HG03196 (cell line): ENCODE data around the gene KIR2DL4.
"Not testable (repeated sequence)": the region's sequence is repeated elsewhere in the genome, so short reads cannot be mapped to it uniquely, and the experiment has no call there.

Experiments used
- ATAC-seq: cut with Tn5 transposase; IDR thresholded peaks from one replicate; pipeline ENCODE4 v1.9.1; 2021; ENCODE audit not compliant: unreplicated experiment

KIR2DL4 gene

DNA sequence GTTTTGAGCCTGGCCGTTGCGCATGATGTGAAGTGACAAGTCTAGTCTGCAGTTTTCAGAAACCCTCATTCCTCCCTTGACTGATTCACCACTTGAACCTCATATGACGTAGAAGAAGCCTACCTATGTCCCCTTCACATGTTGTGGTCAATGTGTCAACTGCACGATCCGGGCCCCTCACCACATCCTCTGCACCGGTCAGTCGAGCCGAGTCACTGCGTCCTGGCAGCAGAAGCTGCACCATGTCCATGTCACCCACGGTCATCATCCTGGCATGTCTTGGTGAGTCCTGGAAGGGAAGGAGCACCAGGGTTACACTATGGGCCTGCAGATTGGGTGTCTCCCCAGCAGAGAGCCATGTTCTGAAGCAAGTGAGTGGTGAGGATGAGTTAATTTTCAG, at the start of gene KIR2DL4:
KIR2DL4 (plus strand) TSS at position 201 of the 400 bp plus-strand sequence; CDS start at position 243, 42 bp downstream.
- ATAC-seq = no peak

GRCh38 chr19:54756204-54757110, 47.0 kb upstream of the KIR2DL4 start:
- ATAC-seq = not testable (repeated sequence)

GRCh38 chr19:54758577-54758976, 44.8 kb upstream of the KIR2DL4 start:
- ATAC-seq = not testable (repeated sequence)

- not testable (repeated sequence) for ATAC-seq
These were observed 39.2 kb upstream of the KIR2DL4 start for GRCh38 chr19:54764219-54764618.

GRCh38 chr19:54766464-54766863, 36.9 kb upstream of the KIR2DL4 start:
- ATAC-seq = not testable (repeated sequence)

DNA sequence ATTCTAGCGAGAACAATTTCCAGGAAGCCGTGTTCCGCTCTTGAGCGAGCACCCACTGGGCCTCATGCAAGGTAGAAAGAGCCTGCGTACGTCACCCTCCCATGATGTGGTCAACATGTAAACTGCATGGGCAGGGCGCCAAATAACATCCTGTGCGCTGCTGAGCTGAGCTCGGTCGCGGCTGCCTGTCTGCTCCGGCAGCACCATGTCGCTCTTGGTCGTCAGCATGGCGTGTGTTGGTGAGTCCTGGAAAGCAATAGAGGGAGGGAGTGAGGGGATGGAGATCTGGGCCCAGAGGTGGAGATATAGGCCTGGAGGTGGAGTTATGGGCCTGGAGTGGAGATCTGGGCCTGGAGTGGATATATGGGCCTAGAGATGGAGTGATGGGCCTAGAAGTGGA, 33.8 kb upstream of the KIR2DL4 start, which contains the start of gene KIR2DL1:
KIR2DL1 (plus strand) TSS at position 148 of the 400 bp plus-strand sequence; CDS start at position 206, 58 bp downstream.
- not testable (repeated sequence) for ATAC-seq

DNA sequence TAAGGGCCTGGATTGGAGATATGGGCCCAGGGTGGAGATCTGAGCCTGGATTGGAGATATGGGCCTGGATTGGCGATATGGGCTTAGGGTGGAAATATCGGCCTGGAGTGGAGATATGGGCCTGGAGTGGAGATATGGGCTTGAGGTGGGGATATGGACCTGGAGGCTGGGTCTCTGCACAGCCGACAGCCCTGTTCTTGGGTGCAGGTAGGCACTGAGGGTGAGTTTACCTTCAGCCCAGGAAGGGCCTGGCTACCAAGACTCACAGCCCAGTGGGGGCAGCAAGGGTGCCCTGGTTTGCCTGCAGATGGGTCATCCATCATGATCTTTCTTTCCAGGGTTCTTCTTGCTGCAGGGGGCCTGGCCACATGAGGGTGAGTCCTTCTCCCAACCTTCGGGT, 32.9 kb upstream of the KIR2DL4 start:
- not testable (repeated sequence) for ATAC-seq

DNA sequence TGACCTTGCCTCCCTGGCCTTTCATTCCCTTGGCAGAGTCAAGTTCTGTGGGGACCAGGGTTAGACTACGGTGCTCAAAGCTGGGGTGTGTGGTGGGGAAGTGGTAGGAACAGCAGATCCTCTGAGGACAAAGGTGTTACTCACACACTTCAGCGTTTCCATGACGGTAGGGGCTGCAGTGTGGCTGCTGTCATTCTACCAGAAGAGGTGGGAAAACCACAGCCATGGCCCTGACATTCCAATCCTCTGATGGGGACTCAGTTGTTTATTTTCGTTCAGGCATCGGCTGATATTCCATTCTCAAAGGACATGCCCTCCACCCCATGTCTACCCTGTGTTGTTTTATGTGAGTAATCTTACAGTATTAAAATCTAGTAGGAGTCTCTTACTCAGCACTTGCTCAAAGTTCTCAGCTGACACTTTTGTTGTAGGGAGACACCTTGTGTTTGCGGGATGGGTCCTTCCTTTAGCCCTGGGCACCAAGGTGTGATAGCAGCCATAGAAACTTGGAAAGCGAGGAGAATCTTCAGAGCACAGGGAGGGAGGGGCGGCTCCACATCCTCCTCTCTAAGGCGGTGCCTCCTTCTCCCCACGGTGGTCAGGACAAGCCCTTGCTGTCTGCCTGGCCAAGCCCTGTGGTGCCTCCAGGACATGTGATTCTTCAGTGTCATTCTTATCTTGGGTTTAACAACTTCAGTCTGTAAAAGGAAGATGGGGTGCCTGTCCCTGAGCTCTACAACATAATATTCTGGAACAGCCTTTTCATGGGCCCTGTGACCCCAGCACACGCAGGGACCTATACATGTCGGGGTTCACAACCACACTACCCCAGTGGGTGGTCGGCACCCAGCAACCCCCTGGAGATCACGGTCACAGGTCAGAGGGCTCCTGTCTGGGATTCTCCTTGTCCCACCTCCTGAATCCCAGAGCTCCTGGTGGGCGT, 32.1 kb upstream of the KIR2DL4 start:
- ATAC-seq = not testable (repeated sequence)

DNA sequence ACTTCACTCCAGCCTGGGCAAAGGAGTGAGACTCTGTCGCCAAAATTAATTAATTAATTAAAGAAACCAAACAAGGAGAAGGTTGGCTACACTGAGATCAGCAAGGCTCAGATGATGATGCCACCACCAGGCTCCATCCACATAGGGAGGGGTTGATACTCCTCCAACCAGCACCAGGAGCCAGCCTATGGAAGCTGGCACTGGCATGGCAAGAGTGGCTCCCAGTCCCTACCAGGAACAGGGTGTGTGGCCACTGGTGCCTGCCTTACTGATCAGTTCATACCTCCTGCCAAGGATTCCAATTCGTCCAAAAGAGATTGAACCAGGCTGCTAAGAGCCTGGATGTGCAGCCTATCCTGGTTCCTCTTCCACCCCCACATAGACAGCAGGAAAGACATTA, 30.7 kb upstream of the KIR2DL4 start:
- ATAC-seq = not testable (repeated sequence)

GRCh38 chr19:54775095-54775815, 28.2 kb upstream of the KIR2DL4 start:
- ATAC-seq = not testable (repeated sequence)

- ATAC-seq = not testable (repeated sequence)
These were observed 27.6 kb upstream of the KIR2DL4 start for GRCh38 chr19:54775830-54776229.

DNA sequence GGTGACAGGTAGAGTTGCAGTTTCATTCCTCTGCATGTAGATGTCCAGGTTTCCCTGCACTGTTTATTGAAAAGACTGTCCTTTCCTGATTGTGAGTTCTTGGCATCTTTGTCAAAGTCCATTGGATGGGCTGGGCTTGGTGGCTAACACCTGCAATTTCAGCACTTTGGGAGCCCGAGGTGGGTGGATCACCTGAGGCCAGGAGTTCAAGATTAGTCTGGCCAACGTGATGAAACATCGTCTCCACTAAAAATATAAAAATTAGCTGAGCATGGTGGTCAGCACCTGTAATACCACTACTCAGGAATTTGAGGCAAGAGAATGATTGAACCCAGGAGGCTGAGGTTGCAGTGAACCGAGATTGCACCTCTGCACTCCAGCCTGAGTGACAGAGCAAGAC, 25.6 kb upstream of the KIR2DL4 start:
- ATAC-seq = not testable (repeated sequence)

GRCh38 chr19:54778896-54779295, 24.5 kb upstream of the KIR2DL4 start:
- not testable (repeated sequence) for ATAC-seq

DNA sequence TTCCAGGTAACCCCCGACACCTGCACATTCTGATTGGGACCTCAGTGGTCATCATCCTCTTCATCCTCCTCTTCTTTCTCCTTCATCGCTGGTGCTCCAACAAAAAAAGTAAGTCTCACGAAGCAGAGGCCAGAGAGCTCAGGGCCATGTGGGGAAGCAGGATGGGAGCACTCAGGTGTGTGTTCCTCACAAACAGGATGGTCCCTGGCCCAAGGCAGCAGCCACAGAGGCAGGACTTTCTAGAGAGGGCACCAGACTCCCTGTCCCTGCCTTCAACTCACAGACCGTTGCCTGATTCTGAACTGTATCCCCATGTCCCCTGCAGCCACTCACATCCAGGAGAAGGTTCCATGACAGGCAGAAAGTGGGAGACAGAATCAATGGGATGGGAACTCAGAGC, 20.5 kb upstream of the KIR2DL4 start:
- not testable (repeated sequence) for ATAC-seq

DNA sequence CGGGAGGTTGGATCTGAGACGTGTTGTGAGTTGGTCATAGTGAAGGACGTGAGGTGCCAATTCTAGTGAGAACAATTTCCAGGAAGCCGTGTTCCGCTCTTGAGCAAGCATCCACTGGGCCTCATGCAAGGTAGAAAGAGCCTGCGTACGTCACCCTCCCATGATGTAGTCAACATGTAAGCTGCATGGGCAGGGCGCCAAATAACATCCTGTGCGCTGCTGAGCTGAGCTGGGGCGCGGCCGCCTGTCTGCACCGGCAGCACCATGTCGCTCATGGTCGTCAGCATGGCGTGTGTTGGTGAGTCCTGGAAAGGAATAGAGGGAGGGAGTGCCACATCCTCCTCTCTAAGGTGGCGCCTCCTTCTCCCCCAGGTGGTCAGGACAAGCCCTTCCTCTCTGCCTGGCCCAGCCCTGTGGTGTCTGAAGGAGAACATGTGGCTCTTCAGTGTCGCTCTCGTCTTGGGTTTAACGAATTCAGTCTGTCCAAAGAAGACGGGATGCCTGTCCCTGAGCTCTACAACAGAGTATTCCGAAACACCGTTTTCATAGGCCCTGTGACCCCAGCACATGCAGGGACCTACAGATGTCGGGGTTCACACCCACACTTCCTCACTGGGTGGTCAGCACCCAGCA, 17.2 kb upstream of the KIR2DL4 start:
- not testable (repeated sequence) for ATAC-seq

DNA sequence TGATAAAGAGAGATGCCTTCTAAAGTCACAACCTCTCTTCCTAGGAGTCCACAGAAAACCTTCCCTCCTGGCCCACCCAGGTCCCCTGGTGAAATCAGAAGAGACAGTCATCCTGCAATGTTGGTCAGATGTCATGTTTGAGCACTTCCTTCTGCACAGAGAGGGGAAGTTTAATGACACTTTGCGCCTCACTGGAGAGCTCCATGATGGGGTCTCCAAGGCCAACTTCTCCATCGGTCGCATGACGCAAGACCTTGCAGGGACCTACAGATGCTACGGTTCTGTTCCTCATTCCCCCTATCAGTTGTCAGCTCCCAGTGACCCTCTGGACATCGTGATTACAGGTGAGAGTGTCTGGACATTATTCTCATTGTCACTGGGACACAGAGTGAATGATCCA, 15.3 kb upstream of the KIR2DL4 start:
- not testable (repeated sequence) for ATAC-seq

GRCh38 chr19:54790711-54791110, 12.7 kb upstream of the KIR2DL4 start:
- ATAC-seq = no peak

DNA sequence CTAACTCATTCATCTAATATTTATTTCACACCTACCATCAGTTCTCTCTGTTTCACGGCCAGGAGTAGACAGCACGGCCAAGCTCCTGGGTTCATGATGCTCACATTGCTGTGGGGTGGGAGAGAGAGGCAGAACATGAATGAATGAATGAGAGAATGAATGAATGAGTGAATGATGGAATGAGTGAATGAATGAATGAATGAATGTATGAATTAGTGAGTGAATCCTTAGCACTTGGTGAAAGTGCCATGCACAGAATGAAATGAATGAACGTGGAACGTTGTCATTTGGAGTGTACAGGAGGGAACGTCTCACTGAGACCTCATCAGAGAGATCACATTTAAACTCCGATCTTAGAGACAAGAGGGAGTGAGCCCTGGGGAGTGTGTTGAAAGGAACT, 11.9 kb upstream of the KIR2DL4 start:
- ATAC-seq = no peak

- no peak for ATAC-seq
These were observed 10.6 kb upstream of the KIR2DL4 start for GRCh38 chr19:54792814-54793213.

DNA sequence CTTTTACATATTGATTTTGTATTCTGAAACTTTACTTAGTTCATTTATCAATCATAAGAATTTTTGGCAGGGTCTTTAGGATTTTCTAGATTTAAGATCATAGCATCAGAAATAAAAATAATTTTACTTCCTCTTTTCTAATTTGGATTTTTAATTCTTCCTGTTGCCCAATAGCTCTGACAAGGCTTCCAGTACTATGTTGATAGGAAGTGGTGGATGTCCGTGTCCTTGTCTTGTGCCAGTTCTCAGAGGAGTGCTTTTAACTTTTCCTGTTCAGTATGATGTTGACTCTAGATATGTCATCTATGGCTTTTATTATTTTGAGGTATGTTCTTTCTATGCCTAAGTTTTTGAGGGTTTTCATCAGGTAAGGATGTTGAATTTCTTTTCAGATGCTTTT, 7.7 kb upstream of the KIR2DL4 start:
- ATAC-seq = no peak
